ENCODE results near the gene EPHB6.
A peak's percentile ranks its signal among the peaks of the same experiment; 100 is the strongest.

Gene EPHB6

GRCh38 chr7:142833174-142834048 lies 21.5 kb upstream of the EPHB6 start:
- DNase-seq (ENCODE audit: low spot score) = no peak

DNA sequence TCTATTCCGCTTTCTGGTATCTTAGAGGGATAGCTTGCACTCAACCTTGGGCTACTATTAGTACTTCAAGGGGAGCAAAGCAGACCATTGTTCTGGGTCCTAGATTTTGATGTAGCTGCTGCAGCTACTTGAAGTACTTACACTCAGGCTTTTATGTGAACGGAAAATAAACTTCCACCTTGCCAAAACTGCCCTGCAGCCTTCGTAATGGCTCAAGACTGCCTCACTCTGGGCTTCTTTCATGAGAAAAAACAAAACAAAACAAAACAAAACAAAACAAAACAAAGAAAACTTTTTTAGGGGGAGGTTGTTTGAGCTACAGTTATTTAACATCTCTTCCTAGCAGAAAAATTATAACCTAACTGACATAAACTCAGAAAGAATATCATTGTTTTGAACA lies 19.4 kb upstream of the EPHB6 start:
- DNase-seq (ENCODE audit: low spot score) = no peak

DNA sequence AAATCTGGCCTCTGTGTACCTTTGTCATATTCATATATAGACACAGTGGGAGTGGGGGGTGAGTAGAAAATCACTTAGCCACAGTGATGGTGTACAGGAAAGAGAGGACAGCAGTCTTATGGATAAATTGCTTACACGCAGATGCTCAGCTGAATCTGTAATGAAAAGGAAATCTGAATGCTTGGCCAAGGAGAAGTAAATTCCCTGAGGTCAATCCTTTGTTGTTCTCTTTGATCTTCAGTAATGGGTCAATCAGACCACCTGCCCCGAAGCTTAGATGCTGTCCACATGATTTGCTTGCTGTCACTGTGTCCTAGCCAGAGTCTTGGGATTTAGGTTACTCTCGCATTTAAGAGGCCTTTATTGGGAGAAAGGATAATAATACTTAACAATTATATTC lies 18.4 kb upstream of the EPHB6 start:
- DNase-seq (ENCODE audit: low spot score) = no peak

GRCh38 chr7:142838461-142839213 lies 16.2 kb upstream of the EPHB6 start:
- DNase-seq (ENCODE audit: low spot score) = no peak

GRCh38 chr7:142842251-142842766 lies 12.6 kb upstream of the EPHB6 start:
- DNase-seq (ENCODE audit: low spot score) = no peak

DNA sequence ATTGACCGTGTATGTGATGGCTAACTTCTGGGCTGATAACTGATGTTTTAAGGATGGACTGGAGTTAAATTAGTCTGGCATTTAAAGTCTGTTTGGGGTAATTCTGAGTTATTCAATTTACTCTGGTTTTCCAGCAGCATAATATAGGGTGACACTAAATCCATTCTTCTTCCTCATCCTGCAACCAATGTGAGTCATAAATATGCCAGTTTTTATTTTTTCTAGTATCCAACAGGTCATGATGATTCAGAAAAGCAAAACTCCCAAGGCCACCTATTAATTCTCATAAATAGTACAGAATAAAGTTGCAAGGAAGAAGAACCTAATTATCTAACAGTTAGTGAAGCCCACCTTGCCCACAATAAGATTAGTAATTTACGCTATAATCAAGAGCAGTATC lies 7.5 kb upstream of the EPHB6 start:
- DNase-seq (ENCODE audit: low spot score) = no peak

DNA sequence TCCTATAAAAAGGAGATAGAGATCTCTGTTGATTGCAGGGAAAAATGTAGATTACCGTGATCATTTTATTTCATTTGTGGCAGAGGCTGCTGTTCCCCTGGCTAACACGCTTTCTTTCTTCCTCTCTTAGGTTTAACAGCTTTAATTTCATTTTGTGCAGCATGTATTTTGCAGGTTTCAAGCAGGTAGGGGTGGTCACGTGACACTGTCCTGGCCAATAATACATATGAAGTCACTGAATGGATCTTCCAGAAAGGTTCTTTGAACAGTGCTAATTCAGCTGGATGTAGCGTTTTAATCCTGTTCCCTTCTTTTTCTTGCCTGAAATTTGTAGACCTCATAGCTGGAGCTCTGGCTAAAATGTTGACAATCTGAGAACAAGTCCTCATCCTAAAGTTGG lies 3.6 kb upstream of the EPHB6 start:
- no peak for DNase-seq (ENCODE audit: low spot score)

DNA sequence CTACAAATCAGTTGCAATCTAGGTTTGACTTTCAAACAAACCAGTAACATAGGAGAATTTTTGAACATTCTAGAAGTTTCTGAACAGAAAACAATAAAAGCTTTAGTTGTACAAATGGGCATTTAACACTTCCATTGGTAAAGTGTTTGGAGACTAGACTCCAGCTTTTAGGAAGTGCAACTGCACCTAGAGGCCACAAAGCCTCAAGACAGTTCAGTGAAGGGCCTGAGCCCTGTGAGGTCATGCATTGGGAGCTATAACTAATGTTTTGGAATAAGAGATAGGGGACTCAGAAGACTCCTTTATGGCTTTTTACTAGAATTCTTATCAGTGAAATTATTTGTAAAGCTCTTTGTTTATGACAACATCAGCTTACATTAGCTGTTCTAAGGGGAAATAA lies 3.0 kb upstream of the EPHB6 start:
- no peak for DNase-seq (ENCODE audit: low spot score)

- peak; percentile 85 for DNase-seq (ENCODE audit: low spot score)
Measured at GRCh38 chr7:142853739-142854371, 1.0 kb upstream of the EPHB6 start.

DNA sequence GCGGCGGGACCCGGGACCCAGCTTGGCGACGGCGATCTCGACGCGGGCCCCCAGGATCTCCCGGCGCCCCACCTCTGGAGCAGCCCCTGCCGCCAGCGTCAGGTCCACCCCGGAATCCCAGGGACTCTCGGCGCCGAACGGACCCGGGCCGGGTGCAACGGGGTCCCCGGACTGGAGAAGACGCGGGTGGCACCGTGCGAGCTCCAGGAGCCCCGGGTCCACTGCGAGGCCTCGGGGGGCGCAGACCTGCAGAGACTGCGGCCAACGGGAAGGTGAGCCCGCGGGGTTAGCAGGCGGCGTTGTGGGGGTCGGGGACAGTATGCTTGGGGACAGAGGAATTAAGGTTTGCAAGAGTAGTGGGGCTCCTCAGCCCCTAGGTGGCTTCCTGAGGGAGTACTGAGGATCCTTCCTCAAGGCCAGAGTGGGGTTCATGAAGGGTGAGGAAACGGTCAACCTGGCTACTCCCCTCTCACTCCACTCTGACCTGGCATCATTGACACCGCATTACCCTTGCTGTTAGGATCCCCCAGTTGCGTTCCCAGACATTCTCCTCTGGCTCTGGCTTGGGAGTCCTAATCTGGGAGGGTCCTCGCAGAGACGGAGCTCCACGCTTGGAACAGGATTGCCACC lies 353 bp downstream of the EPHB6 start:
- no peak for DNase-seq (ENCODE audit: low spot score)

DNA sequence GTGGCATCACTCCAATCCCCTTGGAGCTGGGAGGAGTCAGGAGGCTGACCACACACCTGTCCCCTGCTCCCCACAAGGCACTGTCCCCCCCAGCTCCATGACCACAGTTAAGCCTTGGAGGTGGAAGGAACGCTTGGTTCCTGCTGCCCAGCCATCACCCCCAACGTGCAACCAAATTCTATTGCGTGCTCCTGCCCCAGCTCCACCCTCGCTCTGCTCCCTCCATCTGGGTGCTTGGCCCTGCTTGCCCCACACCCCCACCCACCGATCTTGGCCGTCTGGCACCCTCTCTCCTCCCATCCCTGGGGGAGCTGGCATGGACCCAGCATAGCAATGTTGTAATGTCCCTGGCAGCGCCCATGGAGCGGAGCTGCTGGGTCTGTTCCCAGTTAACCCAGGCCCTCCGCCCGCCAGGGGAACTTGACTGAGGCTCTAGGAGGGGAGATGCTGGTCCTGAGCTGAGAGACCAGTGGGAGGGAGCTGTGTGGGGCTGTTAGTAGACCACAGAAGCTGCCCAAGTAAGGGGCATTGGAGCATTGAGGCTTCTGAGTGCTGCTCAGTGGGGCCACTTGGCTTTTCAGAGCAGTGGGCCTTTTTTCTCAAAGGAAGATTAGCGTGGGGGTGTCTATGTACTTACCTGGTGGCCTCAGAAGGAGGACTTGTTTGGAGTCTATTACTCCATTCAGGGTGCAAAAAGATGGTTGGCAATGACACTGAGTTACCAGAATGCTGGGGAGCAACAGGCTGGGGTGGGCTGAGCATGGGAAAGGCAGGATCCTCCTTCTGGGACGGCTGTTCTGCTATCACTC lies 1.1 kb downstream of the EPHB6 start:
- peak; percentile 33 for DNase-seq (ENCODE audit: low spot score)

GRCh38 chr7:142856565-142857245 lies 1.8 kb downstream of the EPHB6 start:
- DNase-seq (ENCODE audit: low spot score) = no peak

DNA sequence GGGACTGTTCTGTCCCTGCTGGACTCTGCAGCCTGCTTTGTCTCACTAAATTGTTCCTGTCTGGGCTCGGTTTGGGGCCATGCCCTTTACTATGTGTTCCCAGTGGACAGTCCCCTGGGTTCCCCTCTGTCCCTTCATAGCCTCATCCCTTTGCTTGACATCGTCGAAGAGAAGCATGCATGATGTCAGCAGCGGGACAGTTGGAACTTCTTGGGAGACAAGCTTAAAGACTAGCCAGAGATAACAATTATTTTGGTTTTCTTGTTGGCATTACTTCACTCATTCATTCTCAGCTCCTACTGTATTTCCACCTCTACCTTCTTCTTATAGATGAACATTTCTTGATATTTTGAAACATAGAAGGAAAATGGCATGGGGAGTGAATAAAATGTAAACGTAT lies 2.7 kb downstream of the EPHB6 start:
- no peak for DNase-seq (ENCODE audit: low spot score)

DNA sequence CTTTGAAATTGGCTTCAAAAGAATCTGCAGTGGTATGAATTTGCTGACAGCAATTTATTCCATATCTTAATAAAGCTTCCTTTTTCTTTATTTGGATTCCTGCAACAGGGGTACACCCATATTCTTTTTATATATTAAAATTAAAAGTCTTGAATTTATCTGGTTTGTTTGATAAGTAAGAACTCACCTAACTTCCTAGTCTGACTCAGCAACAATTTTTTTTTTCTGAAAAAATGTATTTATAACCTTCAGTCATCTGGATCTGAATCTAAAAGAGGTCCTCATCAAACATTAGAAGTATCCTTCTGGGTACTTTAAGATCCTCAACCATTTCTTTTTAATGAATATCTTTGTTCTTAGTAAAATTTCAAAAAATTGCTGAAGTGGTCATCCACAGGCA lies 4.5 kb downstream of the EPHB6 start:
- DNase-seq (ENCODE audit: low spot score) = no peak

DNA sequence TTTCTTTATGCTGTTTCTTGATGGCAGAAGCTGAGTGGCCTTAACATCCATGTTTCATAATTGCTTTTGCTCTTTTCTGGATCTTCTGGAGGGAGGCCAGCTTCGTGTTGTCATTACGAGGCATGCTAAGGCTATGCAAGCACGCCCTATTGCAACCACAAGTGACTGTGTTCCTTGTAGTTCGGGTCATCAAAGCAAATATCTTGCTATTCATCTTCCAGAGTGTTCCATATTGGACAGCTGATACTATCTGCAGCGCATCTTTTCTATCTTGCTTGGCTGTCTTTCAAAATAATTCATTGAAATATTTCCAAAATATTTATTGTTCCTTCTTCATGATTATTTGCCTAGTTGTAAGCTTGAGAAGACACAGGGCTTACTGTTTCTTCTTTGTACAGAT lies 5.0 kb downstream of the EPHB6 start:
- DNase-seq (ENCODE audit: low spot score) = no peak

DNA sequence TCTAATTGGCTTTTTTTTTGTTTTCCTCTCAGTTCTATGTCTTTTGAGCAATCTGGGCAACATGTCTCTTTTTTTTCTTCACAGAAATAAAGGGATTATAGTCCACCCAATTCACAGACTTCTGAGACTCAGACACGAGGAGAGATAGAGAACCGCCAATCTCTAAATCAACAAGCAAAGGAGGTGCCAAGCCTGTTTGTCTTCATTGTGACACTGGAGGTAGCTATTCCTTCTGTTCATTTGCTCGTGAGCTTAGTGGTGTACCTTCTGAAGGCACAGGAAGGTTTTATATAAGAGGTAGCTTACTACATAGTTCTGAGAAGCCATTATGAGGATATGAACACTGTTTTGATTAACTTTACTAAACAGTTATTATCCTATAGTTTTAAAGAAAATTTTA lies 6.1 kb downstream of the EPHB6 start:
- no peak for DNase-seq (ENCODE audit: low spot score)

DNA sequence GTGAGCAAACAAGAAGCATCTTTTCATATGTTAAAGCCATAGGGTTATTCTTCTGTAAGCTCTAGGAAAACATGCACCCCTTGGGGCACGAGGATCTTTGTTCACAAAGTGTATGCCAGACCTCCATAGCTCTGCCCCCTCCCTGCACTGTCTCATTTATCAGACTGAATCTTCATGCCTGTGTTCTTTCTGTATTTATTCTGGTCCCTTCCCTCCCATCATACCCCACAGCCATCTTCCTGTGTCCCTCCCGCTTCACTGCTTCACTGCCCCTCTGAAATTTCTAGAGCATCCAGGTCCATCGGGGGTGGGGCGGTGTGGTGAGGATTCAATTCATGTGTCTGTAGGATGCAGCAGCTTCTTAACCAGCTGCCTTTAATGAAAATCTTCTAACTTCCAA lies 7.5 kb downstream of the EPHB6 start:
- no peak for DNase-seq (ENCODE audit: low spot score)

DNA sequence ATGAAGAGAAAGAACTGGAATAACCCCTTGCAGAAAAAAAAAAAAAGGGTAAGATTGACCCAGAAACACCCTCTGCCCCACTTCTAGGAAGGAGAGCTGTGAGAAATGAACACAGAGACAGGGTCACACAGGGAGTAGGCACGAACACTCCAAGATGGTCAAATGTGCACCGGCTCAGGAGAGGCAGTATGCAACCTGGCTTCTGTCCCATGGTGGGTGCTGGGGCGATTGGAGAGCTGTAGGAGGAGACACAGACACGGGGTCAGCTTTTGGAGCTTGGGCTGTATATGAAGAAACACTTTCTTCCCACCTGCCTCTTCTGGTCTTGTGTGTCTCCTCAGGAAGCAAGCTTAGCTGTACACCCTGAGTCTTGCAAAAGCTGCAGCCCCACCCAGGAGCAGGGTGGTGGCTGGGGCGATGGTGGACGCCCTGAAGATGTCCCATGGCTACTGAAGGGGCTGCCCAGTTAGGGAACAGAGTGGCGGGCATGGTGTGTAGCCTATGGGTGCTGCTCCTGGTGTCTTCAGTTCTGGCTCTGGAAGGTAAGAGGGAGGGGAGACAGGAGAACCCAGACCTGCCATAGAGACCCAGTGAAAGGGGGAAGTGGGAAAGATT lies 8.0 kb downstream of the EPHB6 start:
- no peak for DNase-seq (ENCODE audit: low spot score)

DNA sequence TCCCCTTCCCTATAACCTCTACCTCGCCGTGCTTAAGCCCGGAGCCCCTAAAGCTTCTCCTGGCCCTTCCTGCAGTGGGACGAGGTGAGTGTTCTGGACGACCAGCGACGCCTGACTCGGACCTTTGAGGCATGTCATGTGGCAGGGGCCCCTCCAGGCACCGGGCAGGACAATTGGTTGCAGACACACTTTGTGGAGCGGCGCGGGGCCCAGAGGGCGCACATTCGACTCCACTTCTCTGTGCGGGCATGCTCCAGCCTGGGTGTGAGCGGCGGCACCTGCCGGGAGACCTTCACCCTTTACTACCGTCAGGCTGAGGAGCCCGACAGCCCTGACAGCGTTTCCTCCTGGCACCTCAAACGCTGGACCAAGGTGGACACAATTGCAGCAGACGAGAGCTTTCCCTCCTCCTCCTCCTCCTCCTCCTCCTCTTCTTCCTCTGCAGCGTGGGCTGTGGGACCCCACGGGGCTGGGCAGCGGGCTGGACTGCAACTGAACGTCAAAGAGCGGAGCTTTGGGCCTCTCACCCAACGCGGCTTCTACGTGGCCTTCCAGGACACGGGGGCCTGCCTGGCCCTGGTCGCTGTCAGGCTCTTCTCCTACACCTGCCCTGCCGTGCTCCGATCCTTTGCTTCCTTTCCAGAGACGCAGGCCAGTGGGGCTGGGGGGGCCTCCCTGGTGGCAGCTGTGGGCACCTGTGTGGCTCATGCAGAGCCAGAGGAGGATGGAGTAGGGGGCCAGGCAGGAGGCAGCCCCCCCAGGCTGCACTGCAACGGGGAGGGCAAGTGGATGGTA lies 9.2 kb downstream of the EPHB6 start:
- DNase-seq (ENCODE audit: low spot score) = no peak
